H1 (cell line): ENCODE results near the gene XPNPEP1. TPM values are rescaled to one million over a fixed set of nuclear protein-coding genes. Genes with fewer than 3 reads are reported as not detected.

Source experiments
- CTCF ChIA-PET: fragments of 300-600 bp; sonication (Branson Sonifier 250); formaldehyde crosslinking; loops from one replicate; lab custom pipeline; 2021; ENCODE audit not compliant: partially characterized antibody; lab: Charles Lee
- POLR2A ChIA-PET: fragments of 300-600 bp; sonication (Branson Sonifier 250); formaldehyde crosslinking; loops from one replicate; lab custom pipeline; 2021; ENCODE audit warnings: inconsistent platforms; ENCODE audit not compliant: partially characterized antibody; lab: Charles Lee
- DNase-seq, 2 experiments: peaks; one replicate each; pipeline versions ENCODE4 v3.0.0 to v3.0.0-alpha.2; 2010 to 2022; ENCODE audit warnings: low spot score in 2 of 2, low read depth in 1 of 2, mixed read lengths in 1 of 2
- FAIRE-seq: peaks from 2 replicates; lab custom pipeline; 2011; peaks lifted over from hg19 to GRCh38; lab: Jason Lieb, UNC
- H2AFZ ChIP-seq: 2 replicates; pipeline ENCODE4 v1.8.1; 2012; ENCODE audit warnings: low read length, inconsistent platforms
- H2AK5ac ChIP-seq: 2 replicates; pipeline ENCODE4 v1.6.1; 2013; ENCODE audit warnings: low read depth, low read length
- H2BK120ac ChIP-seq: replicated peaks from 2 replicates; pipeline ENCODE3; 2013; ENCODE audit warnings: low read depth, low read length, inconsistent platforms
- H2BK12ac ChIP-seq: 2 replicates; pipeline ENCODE4 v1.6.1; 2013; ENCODE audit warnings: low read depth, low read length
- H2BK15ac ChIP-seq: 2 replicates; pipeline ENCODE4 v1.6.1; 2013; ENCODE audit warnings: low read length
- H2BK20ac ChIP-seq: 2 replicates; pipeline ENCODE4 v1.6.1; 2013; ENCODE audit warnings: low read length
- H2BK5ac ChIP-seq: 2 replicates; pipeline ENCODE4 v1.6.1; 2013; ENCODE audit warnings: low read depth, low read length
- H3K14ac ChIP-seq: 2 replicates; pipeline ENCODE4 v1.6.1; 2013; ENCODE audit warnings: inconsistent platforms; ENCODE audit not compliant: insufficient read length
- H3K18ac ChIP-seq: 2 replicates; pipeline ENCODE4 v1.6.1; 2013; ENCODE audit warnings: low read length; ENCODE audit errors: extremely low read depth
- H3K23ac ChIP-seq: 2 replicates; pipeline ENCODE4 v1.6.1; 2013; ENCODE audit warnings: inconsistent platforms; ENCODE audit not compliant: insufficient read length
- H3K23me2 ChIP-seq: 2 replicates; pipeline ENCODE4 v1.6.1; 2013; ENCODE audit warnings: low read depth, low read length
- H3K27ac ChIP-seq: 2 replicates; pipeline ENCODE4 v1.6.1; 2011; ENCODE audit warnings: low read depth, low read length, inconsistent platforms
- H3K27me3 ChIP-seq, 4 experiments: replicated peaks in 1 of 4; 1 replicate in 1 of 4; 2 replicates in 3 of 4; pipeline versions ENCODE4 v1.6.1 to v1.8.1; 2011 to 2013; ENCODE audit warnings: low read length in 3 of 4, mild to moderate bottlenecking in 3 of 4, inconsistent platforms in 2 of 4, mixed read lengths in 2 of 4, moderate library complexity in 1 of 4; ENCODE audit not compliant: control insufficient read depth in 3 of 4, insufficient read depth in 3 of 4; ENCODE audit errors: extremely low read depth in 1 of 4
- H3K36me3 ChIP-seq, 4 experiments: 2 replicates each; pipeline versions ENCODE4 v1.6.1 to v1.8.1; 2011 to 2013; ENCODE audit warnings: mild to moderate bottlenecking in 4 of 4, low read length in 3 of 4, moderate library complexity in 2 of 4, control low read depth in 1 of 4, inconsistent platforms in 1 of 4; ENCODE audit not compliant: insufficient read depth in 4 of 4, control insufficient read depth in 2 of 4
- H3K4ac ChIP-seq: replicated peaks from 2 replicates; pipeline ENCODE3; 2013; ENCODE audit warnings: low read length, low read depth, mixed read lengths, inconsistent platforms; ENCODE audit not compliant: insufficient read length
- H3K4me1 ChIP-seq, 4 experiments: replicated peaks in 1 of 4; 1 replicate in 1 of 4; 2 replicates in 3 of 4; pipeline versions ENCODE4 v1.6.1 to v1.8.1; 2011 to 2013; ENCODE audit warnings: low read length in 3 of 4, inconsistent platforms in 2 of 4, mixed read lengths in 1 of 4; ENCODE audit not compliant: insufficient read depth in 4 of 4, control insufficient read depth in 3 of 4
- H3K4me2 ChIP-seq, 2 experiments: 2 replicates each; pipeline versions ENCODE4 v1.6.1 to v1.8.1; 2011 to 2013; ENCODE audit warnings: low read depth in 2 of 2, low read length in 2 of 2, control low read depth in 1 of 2, inconsistent platforms in 1 of 2, mild to moderate bottlenecking in 1 of 2; ENCODE audit not compliant: insufficient read depth in 1 of 2
- H3K4me3 ChIP-seq, 4 experiments: fragments of 200-600, 300-600 bp in 1 of 4; sonication (generic), shearing (Covaris generic), sonication (Bioruptor Twin) in 1 of 4; 2 replicates each; pipeline versions ENCODE4 v1.5.1 to v1.8.1; 2011 to 2016; ENCODE audit warnings: low read length in 4 of 4, low read depth in 3 of 4, control low read depth in 2 of 4, inconsistent platforms in 2 of 4, mild to moderate bottlenecking in 2 of 4, mixed read lengths in 1 of 4, moderate library complexity in 1 of 4; ENCODE audit not compliant: insufficient read depth in 2 of 4; ENCODE audit errors: extremely low read depth in 1 of 4
- H3K56ac ChIP-seq: replicated peaks from 2 replicates; pipeline ENCODE3; 2013; ENCODE audit warnings: low read depth, mild to moderate bottlenecking, mixed read lengths, low read length, inconsistent platforms; ENCODE audit not compliant: insufficient read length
- H3K79me1 ChIP-seq: 2 replicates; pipeline ENCODE4 v1.6.1; 2013; ENCODE audit warnings: low read depth, low read length, control low read depth
- H3K79me2 ChIP-seq, 2 experiments: 2 replicates each; pipeline versions ENCODE4 v1.6.1 to v1.8.1; 2012 to 2013; ENCODE audit warnings: low read length in 2 of 2, mild to moderate bottlenecking in 2 of 2, inconsistent platforms in 1 of 2; ENCODE audit not compliant: insufficient read depth in 2 of 2, control insufficient read depth in 1 of 2
- H3K9ac ChIP-seq, 4 experiments: replicated peaks in 1 of 4; 1 replicate in 1 of 4; 2 replicates in 3 of 4; pipeline versions ENCODE4 v1.6.1 to v1.8.1; 2011 to 2013; ENCODE audit warnings: low read depth in 3 of 4, low read length in 3 of 4, control low read depth in 2 of 4, mild to moderate bottlenecking in 2 of 4, moderate library complexity in 2 of 4, inconsistent platforms in 1 of 4; ENCODE audit errors: extremely low read depth in 1 of 4
- H3K9me3 ChIP-seq, 2 experiments: 2 replicates each; pipeline versions ENCODE4 v1.6.1 to v1.8.1; 2012 to 2013; ENCODE audit warnings: mild to moderate bottlenecking in 2 of 2, moderate library complexity in 2 of 2, control low read depth in 1 of 2, inconsistent platforms in 1 of 2, low read depth in 1 of 2, low read length in 1 of 2, mixed read lengths in 1 of 2; ENCODE audit not compliant: insufficient read depth in 2 of 2
- H4K20me1 ChIP-seq, 2 experiments: replicated peaks in 1 of 2; 2 replicates each; pipeline versions ENCODE3 to v1.8.1; 2011 to 2013; ENCODE audit warnings: inconsistent platforms in 2 of 2, low read length in 2 of 2, mild to moderate bottlenecking in 1 of 2; ENCODE audit not compliant: insufficient read depth in 2 of 2, control insufficient read depth in 1 of 2
- H4K5ac ChIP-seq: 2 replicates; pipeline ENCODE4 v1.6.1; 2013; ENCODE audit warnings: low read length, low read depth, mixed read lengths, inconsistent platforms; ENCODE audit not compliant: insufficient read length
- H4K8ac ChIP-seq: 2 replicates; pipeline ENCODE4 v1.8.0; 2013; ENCODE audit warnings: mild to moderate bottlenecking, moderate library complexity, low read length, inconsistent platforms; ENCODE audit not compliant: insufficient read depth; ENCODE audit errors: extremely low read depth
- H4K91ac ChIP-seq: replicated peaks from 2 replicates; pipeline ENCODE3; 2013; ENCODE audit warnings: low read length, mixed read lengths, inconsistent platforms; ENCODE audit not compliant: insufficient read length
- CBX5 ChIP-seq: fragments of 300-800, 300-1000 bp; sonication (generic); IDR thresholded peaks from 2 replicates; pipeline ENCODE4 v1.7.1; 2016; ENCODE audit warnings: antibody characterized with exemption, low read length, low read depth
- E2F6 ChIP-seq: IDR thresholded peaks from 2 replicates; pipeline ENCODE4 v1.6.1; 2012; ENCODE audit warnings: inconsistent platforms
- PHF8 ChIP-seq: fragments of 200-600 bp; sonication (generic); conservative IDR thresholded peaks from 2 replicates; pipeline ENCODE4 v1.7.1; 2012; ENCODE audit warnings: low read depth, mild to moderate bottlenecking, inconsistent platforms, low read length, moderate library complexity
- POLR2AphosphoS5 ChIP-seq: IDR thresholded peaks from 2 replicates; pipeline ENCODE4 v1.6.1; 2011; ENCODE audit warnings: low read depth, low read length
- WGBS, 2 experiments: shearing (Covaris generic) in 1 of 2; methylation state at CpG; one replicate each; pipeline versions ENCODE4 v1.1.6 to v1.1.7; 2013 to 2015; ENCODE audit warnings: low lambda C conversion rate in 2 of 2, mixed read lengths in 2 of 2, inconsistent platforms in 1 of 2, low coverage in 1 of 2, missing lambda C conversion rate in 1 of 2; ENCODE audit not compliant: insufficient replicate concordance in 2 of 2, insufficient coverage in 1 of 2, insufficient read length in 1 of 2; ENCODE audit errors: extremely low coverage in 1 of 2, missing lambda C conversion rate in 1 of 2; 5-methylcytosine and 5-hydroxymethylcytosine counted together
- polyA plus RNA-seq, 7 experiments: library from polyadenylated mRNA; depleted of rRNA in 3 of 7; stranded (reverse) in 5 of 7; unstranded in 2 of 7; fragments of >200 nt in 5 of 7; fragments of 200-250 nt in 2 of 7; gene quantifications; 1 replicate in 5 of 7; 2 replicates in 1 of 7; 4 replicates in 1 of 7; pipeline versions ENCODE4 v1.2.1 to v1.2.3, GENCODE V29; 2011 to 2013; ENCODE audit warnings: missing spikeins in 2 of 7, mixed read lengths in 2 of 7
- total RNA-seq: library from RNA; stranded (reverse); fragmentation: NEBNext Ultra II Directional; extraction: Animal tissue kit (Norgen Biotek cat#: 25700); gene quantifications from 2 replicates; pipeline ENCODE4 v1.2.1, GENCODE V29; 2021

XPNPEP1 gene
- total and polyA plus RNA-seq, 2 of the 8 experiments (the other 6 are each of a cell fraction or from before 2014, with no cell fraction given) = 61.1 to 201 TPM

DNA sequence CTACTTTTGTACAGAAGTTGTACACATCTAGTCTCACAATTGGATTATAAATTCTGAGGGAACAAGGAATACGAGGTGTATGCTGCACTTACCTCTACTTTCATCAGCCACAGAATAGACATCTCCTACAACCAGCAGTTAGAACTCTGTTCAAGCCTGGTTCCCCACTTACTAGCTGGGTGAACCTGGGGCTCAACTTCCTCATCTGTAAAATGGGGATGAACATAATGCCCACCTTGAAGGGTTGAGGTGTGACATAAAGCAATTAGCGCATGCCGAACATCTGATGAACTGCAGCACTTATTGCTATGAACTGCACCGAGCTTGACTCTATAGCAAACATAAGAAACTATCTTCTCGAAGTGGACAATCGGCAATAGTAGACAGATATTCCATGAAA lies 25.3 kb downstream of the XPNPEP1 start:
- POLR2A ChIA-PET = interaction anchor here (1.1 kb wide), 1 partner anchor 8 kb away, joined by 3 read pairs; no protein-coding TSS in a partner anchor

More for the DNA sequence above, 25.3 kb downstream of the XPNPEP1 start:
- peaks cover 0 to 10% of the 10 kb centered on the region in 2 experiments; a peak in 2 of 4 replicates for H3K79me2 ChIP-seq
- peaks cover 0 to 3% (median 0%) of the 10 kb centered on the region in 4 experiments; a peak in 1 of 8 replicates for H3K36me3 ChIP-seq
- no peak overlapping the region for H3K14ac ChIP-seq
- H3K4ac ChIP-seq = no peak overlapping the region
- H3K9ac ChIP-seq = no peak overlapping the region
- H4K8ac ChIP-seq = no peak overlapping the region
- H2BK5ac ChIP-seq = no peak overlapping the region
- H2BK120ac ChIP-seq = no peak overlapping the region
- no peak overlapping the region for H2BK15ac ChIP-seq
- 95% methylated on average over 6 of the region's 6 CpGs; no CpG with 5 or more reads in 1 of the 2 experiments for WGBS, 2 experiments
- no peak overlapping the region for H4K91ac ChIP-seq
- H3K23me2 ChIP-seq = no peaks in the 10 kb centered on the region
- no peak overlapping the region for H2AK5ac ChIP-seq
- H2BK20ac ChIP-seq = no peak overlapping the region
- peaks cover 0 to 6% (median 1%) of the 10 kb centered on the region in 4 experiments; a peak in 5 of 7 replicates for H3K4me1 ChIP-seq
- no peak for TF ChIP-seq POLR2AphosphoS5
- TF ChIP-seq PHF8 = no peak
- TF ChIP-seq E2F6 = no peak
- no peak for TF ChIP-seq CBX5
- CTCF ChIA-PET = interaction anchor here (0.6 to 1.7 kb wide), 6 partner anchors 8 to 114 kb away, joined by 3 to 7 read pairs (median 4); no protein-coding TSS in a partner anchor
- no peak overlapping the region for H3K18ac ChIP-seq
- H3K27ac ChIP-seq = no peak overlapping the region
- H3K56ac ChIP-seq = no peak overlapping the region
- H3K9me3 ChIP-seq = no peaks in the 10 kb centered on the region
- DNase-seq (no peak), FAIRE-seq (no peak)
- no peak overlapping the region for H2AFZ ChIP-seq
- no peaks in the 10 kb centered on the region; the same call in 1 of the 2 replicates for H3K79me1 ChIP-seq
- no peak overlapping the region for H3K4me3 ChIP-seq
- no peak overlapping the region for H2BK12ac ChIP-seq
- no peak overlapping the region for H4K5ac ChIP-seq
- no peak overlapping the region for H3K23ac ChIP-seq
- peaks cover 0 to 2% of the 10 kb centered on the region in 2 experiments for H4K20me1 ChIP-seq
- H3K4me2 ChIP-seq = no peak overlapping the region
- no peaks in the 10 kb centered on the region for H3K27me3 ChIP-seq
